Germinal center (tissue), 1 donor: ENCODE data around the gene THBS3.
"Not testable (repeated sequence)": the region's sequence is repeated elsewhere in the genome, so short reads cannot be mapped to it uniquely, and the experiment has no call there.

Experiments
- DNase-seq: peaks from one replicate; pipeline ENCODE4 v3.0.0; 2012; ENCODE audit warnings: mixed read lengths, low spot score

THBS3 gene

DNA sequence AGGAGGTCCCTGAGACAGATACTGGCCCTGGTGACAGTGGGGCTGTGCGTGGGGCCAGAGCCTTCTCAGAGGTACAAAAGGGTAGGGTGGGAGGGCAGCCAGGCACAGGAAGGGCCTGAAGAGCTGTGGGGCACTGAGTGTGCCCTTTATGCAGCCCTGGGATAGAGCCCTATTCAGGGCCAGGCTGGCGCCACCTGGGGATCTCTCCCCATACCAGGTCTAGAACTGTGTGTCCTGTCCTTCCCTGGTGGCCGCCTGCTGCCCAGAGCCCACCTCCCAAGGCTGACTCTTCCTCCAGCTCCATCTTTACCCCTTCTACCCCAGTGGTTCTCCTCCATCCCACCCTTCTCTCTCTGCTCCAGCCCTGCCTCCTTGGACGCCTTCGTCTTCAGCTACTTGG lies 25.8 kb upstream of the THBS3 start:
- DNase-seq, result not testable (repeated sequence)

GRCh38 chr1:155232001-155232978 lies 24.6 kb upstream of the THBS3 start:
- not testable (repeated sequence) for DNase-seq

GRCh38 chr1:155231302-155231701 lies 23.6 kb upstream of the THBS3 start:
- not testable (repeated sequence) for DNase-seq

DNA sequence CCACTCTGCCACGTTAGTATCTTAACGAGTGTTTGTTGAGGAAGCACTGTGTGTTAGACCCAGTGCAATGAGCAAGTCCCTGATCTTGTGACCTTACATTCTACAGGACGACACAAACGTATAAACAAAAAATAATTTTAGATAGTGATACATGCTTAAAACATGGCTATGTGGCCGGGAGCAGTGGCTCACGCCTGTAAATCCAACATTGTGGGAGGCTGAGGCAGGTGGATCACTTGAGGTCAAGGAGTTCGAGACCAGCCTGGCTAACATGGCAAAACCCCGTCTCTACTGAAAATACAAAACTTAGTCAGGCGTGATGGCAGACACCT lies 20.4 kb upstream of the THBS3 start:
- no peak for DNase-seq

GRCh38 chr1:155227261-155228095 lies 19.8 kb upstream of the THBS3 start:
- DNase-seq, result peak; percentile 100

DNA sequence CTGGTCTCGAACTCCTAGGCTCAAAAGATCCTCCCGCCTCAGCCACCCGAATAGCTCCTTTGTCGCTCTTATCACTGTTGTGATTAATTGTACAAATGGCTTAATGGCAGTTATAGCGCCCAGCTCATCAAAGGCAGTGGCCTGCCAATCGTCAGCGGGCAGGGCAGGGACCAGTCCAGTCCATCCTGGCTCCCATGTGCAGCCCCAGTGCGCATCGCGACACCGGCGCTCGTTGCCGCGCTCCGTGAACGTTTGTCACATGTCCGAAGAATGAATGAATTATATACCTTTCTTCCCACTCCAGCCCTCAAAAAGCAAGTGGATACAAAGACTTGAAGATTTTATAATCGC lies 19.2 kb upstream of the THBS3 start:
- peak; percentile 33 for DNase-seq

DNA sequence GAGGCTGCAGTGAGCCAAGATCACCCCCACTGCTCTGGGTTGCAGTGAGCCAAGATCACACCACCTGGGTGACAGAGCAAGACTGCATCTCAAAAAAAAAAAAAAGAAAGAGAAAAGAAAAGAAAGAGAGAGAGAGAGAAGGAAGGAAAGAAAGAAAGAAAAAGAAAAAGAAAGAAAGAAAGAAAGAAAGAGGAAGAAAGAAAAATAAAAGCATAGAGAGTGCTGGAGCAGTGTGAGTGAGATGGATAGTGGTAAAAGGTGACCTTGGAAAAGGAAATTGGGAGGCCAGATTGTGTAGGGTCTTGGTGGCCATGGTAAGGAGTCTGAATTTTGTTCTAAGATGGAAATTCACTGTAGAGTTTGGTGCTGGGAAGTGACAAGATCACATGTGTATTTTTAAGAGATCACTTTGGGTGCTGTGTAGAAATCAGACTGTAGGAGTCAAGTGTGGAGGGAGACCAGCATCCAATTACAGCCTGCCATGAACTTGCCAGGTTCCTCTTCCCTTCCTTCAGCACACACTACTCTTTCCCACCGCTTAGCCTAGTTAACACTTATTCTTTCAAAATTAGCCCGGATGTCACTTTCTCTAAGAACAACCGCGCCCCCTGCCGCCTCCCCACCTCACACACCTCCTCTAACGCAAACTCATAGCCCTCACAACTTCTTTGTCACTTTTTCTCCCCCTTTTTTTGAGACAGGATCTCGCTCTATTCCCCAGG lies 18.7 kb upstream of the THBS3 start:
- peak; percentile 80 for DNase-seq

DNA sequence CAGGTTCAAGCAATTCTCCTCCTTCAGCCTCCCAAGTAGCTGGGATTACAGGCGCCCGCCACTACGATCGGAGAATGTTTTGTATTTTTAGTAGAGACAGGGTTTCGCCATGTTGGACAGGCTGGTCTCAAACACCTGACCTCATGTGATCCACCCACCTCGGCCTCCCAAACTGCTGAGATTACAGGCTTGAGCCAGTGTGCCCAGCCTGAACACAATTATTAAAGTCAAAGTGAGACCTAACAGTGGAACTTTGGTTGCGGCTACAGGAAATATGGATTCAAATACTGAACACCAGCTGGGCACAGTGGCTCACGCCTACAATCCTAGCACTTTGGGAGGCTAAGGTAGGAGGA lies 17.7 kb upstream of the THBS3 start:
- not testable (repeated sequence) for DNase-seq

GRCh38 chr1:155223047-155223446 lies 15.3 kb upstream of the THBS3 start:
- DNase-seq, result no peak

DNA sequence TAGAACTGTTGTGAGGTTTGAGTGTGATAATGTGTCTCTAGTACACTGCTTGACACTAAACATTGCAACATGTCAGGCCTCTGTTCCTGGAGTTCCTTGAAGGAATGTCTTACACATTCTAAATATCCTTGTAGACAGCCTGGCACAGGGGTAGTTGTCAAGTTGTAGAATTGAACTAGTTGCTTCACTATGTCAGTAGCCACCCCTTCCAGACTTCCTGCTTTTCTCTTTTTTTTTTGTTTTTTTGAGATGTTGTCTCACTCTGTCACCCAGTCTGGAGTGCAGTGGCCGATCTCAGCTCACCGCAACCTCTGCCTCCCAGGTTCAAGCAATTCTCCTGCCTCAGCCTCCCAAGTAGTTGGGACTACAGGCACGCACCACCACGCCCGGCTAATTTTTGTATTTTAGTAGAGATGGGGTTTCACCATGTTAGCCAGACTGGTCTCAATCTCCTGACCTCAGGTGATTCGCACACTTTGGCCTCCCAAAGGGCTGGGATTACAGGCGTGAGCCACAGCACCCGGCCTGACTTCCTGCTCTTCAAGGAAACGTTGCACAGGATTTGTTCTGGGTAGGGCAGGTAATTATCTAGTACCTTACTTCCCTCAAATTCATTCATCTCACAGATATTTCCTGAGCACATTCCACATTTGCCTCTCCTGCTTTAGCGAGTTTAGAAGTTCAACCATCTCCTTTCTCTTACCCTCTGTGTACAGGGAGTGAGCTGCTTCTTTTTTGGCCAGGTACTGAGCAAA lies 12.7 kb upstream of the THBS3 start:
- not testable (repeated sequence) for DNase-seq

DNA sequence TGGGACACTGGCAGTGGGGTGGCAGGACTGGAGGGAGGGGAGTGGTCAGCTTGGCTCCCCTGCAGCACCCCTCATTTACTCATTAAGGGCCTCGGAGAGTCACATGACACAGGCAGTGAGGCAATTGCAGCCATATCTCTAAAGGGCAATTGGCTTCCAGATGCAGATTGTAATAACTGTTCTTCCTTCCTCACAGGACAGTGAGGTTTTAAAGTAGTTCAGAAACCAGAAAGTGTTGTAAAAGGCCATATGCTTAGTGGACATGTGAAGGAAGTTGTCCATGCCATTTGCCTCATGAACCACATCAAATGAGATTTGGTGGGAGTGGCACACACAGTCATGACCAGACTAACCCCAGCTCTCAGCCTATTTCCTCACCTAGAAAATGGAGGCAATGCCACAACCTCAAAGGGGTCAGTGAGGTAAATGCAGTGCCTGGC lies 11.9 kb upstream of the THBS3 start:
- no peak for DNase-seq

DNA sequence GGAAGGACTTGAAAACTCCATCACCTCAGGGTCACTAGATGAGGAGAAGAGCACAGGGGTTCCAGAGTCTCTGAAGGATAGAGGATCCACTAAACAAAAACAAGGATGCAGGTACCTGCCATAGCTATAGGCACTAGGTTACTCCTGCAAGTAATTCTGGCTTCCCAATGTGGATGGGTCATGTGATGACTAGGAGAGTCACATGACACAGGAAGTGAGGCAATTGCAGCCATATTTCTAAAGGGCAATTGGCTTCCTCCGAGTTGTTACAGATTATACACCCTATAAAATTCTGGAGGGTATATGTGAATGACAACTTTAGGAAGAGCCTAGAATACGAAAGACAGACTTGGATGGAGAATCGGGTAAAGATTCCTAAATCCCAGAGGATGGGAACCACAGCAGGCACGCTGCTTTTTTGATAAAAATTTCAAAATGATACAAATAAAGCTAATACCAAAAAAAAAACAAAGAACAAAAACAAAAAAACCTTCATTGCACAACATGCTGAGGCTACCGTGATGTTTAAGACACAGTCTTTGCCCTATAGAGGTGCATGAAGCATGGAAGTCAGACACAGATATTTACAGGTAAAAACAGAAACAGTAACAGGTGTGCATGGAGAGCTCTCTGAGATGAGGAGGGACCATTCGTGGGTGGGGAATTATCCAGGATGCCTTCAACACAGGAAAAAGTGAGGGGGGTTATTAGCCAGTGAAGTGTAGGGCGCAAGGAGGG lies 11.3 kb upstream of the THBS3 start:
- DNase-seq, result no peak

GRCh38 chr1:155214702-155215101 lies 7.0 kb upstream of the THBS3 start:
- DNase-seq, result not testable (repeated sequence)

DNA sequence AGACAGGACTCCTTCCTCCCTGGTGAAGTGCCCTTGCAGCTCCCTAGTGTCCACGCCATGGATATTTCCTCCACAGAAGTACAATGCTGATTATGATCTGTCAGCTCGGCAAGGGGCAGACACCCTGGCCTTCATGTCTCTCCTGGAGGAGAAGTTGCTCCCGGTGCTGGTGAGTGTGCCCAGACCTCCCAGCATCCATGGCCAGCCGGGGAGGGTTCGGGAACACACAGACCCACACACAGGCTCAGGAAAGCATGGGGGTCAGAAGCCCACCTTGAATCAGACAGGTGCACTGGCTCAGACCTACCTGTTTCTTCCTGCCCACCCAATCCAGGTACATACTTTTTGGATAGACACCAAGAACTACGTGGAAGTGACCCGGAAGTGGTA lies 4.3 kb upstream of the THBS3 start:
- DNase-seq, result not testable (repeated sequence)

DNA sequence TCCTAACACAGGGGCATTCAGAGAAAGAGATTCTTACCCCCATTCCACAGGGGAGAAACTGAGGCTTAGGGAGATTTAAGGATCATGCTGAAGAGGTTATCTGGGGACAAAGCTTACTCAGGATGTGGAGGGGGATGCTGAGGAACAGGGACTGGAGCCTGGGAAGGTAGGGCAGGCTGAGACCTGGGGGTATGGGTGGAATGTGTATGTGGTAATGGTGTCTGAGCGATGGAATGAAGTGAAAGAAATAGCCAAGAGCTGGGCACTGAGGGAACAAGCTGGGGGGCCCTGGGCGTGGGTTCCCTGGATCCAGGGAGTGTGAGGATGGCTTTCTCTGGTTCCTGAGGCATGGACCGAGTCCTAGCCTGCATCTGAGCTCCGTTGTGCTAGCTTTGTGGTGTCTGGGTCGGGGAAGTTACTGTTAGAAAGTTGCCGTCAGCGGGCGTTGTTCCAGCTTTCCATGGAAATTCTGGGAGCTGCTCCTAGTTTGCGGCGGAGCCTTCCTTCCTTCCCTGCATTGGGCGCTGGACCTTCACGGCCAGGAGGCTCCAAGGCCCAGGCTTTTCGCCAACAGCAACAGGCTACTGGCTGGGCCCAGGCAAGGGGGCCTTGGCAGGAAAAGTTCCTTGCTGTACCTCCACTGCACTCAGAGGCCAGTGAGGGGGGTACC lies 3.8 kb upstream of the THBS3 start:
- not testable (repeated sequence) for DNase-seq

DNA sequence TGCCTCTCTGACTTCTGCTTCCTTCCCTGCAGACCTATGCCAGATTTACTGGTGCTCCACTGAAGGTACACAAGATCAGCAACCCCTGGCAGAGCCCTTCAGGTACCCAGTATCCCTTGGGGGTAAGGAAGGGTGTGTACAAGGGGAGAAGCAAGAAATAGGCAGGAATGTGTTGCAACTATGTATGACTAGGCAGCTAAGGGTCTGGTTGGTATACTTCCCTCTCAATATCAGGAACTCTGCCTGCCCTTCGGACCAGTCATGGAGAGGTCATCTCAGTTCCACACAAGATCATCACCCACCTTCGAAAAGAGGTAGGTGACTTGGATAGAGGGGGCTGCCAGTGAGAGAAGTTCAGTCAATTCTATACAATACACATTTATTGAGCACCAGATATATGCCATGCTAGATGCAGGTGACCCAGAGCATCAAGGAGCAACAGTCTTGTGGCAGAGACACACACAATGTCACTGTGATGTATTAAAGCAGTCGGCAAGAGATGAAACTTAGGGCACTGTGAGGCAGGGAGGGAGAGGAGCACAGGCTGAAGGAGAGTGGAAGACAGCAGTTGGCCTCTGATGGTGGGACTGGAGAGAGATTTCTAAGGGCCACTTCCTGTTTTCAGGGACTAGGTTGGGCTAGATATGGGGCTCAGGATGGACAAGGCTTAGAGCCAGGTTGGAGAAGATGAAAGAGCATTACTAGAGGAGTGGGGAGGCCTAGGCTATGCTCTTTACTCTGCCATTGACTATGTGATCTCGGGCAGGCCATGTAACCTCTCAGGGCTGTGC lies 2.8 kb upstream of the THBS3 start:
- no peak for DNase-seq

DNA sequence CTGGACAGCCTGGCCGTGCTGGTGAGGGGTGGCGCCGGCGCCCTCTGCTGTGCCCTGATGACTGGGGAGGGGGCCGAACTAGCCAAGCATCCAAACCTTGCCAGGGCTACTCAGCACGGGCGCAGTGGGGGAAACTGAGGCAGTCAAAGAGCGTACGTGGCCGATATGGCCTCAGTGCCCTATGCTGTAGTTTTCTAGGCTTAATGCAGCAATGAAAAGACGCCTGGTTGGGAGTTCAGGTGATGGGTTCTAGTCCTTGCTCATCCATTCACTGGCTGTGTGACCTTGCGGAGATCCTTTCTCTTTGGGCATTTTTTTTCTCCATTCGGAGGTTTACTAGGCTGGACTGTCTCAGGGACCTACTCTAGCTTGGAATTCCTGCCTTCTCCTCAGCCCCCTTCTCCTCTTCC lies 1.6 kb upstream of the THBS3 start:
- no peak for DNase-seq

- DNase-seq, result peak; percentile 83
Observed at GRCh38 chr1:155208541-155209311, 1.0 kb upstream of the THBS3 start, which contains the start of gene MTX1. Gene MTX1 (plus strand): TSS chr1:155208695. CDS start chr1:155208805, 110 bp downstream.
